Urinary bladder (tissue), 4 donors: ENCODE data around the gene SETSIP. TPM values are rescaled to one million over a fixed set of nuclear protein-coding genes. Genes with fewer than 3 reads are reported as not detected.
A peak's percentile ranks its signal among the peaks of the same experiment; 100 is the strongest.
"Not testable (repeated sequence)": the region's sequence is repeated elsewhere in the genome, so short reads cannot be mapped to it uniquely, and the experiment has no call there.

ENCODE experiments used
- DNase-seq: peaks from one replicate; pipeline ENCODE4 v3.0.0-alpha.2; 2015; ENCODE audit errors: extremely low spot score
- H3K27ac ChIP-seq: one replicate; pipeline ENCODE4 v1.5.1; 2013; ENCODE audit warnings: low read depth, mild to moderate bottlenecking, moderate library complexity
- H3K36me3 ChIP-seq: one replicate; pipeline ENCODE4 v1.6.1; 2013; ENCODE audit warnings: mild to moderate bottlenecking, moderate library complexity; ENCODE audit not compliant: insufficient read depth
- H3K4me1 ChIP-seq: one replicate; pipeline ENCODE4 v1.6.1; 2013; ENCODE audit warnings: mild to moderate bottlenecking, moderate library complexity; ENCODE audit not compliant: insufficient read depth
- H3K4me3 ChIP-seq: one replicate; pipeline ENCODE4 v1.5.1; 2013; ENCODE audit warnings: low read depth, low read length
- WGBS: extraction: QIAGEN DNeasy Blood & Tissue Kit; methylation state at CpG from one replicate; pipeline ENCODE4 v1.1.7; 2013; 5-methylcytosine and 5-hydroxymethylcytosine counted together
- polyA plus RNA-seq: library from polyadenylated mRNA; stranded (reverse); fragments of 200-250 nt; gene quantifications from one replicate; pipeline ENCODE4 v1.2.3, GENCODE V29; 2013
- total RNA-seq: library from RNA; depleted of rRNA; stranded (reverse); fragments of >200 nt; gene quantifications from one replicate; pipeline ENCODE4 v1.2.3, GENCODE V29; 2014
- donor health status: healthy with polysubstance abuse.
- donor health status: healthy.

SETSIP gene
- total and polyA plus RNA-seq, 2 donors, result not detected

GRCh38 chr1:92037400-92037799, 37.8 kb downstream of the SETSIP start:
- Histone ChIP-seq H3K4me1 (no peaks in the 10 kb centered on the region), H3K36me3 (no peaks in the 10 kb centered on the region), H3K27ac (no peak overlapping the region), H3K4me3 (no peak overlapping the region)
- 67% methylated on average over 6 of the region's 6 CpGs for WGBS
- DNase-seq, result no peak

- no peaks in the 10 kb centered on the region for H3K4me1 ChIP-seq
- 80% methylated on average over 6 of the region's 6 CpGs for WGBS
- H3K4me3 ChIP-seq, result no peak overlapping the region
- no peak overlapping the region for H3K27ac ChIP-seq
- no peaks in the 10 kb centered on the region for H3K36me3 ChIP-seq
- DNase-seq, result no peak
Measured at GRCh38 chr1:92031281-92032110, 43.7 kb downstream of the SETSIP start.

- no peak for DNase-seq
- Histone ChIP-seq H3K4me1 (no peaks in the 10 kb centered on the region), H3K36me3 (no peaks in the 10 kb centered on the region), H3K27ac (no peak overlapping the region), H3K4me3 (no peak overlapping the region)
- WGBS, result 51% methylated on average over 4 of the region's 4 CpGs
Measured at GRCh38 chr1:92030656-92031107, 44.5 kb downstream of the SETSIP start.

DNA sequence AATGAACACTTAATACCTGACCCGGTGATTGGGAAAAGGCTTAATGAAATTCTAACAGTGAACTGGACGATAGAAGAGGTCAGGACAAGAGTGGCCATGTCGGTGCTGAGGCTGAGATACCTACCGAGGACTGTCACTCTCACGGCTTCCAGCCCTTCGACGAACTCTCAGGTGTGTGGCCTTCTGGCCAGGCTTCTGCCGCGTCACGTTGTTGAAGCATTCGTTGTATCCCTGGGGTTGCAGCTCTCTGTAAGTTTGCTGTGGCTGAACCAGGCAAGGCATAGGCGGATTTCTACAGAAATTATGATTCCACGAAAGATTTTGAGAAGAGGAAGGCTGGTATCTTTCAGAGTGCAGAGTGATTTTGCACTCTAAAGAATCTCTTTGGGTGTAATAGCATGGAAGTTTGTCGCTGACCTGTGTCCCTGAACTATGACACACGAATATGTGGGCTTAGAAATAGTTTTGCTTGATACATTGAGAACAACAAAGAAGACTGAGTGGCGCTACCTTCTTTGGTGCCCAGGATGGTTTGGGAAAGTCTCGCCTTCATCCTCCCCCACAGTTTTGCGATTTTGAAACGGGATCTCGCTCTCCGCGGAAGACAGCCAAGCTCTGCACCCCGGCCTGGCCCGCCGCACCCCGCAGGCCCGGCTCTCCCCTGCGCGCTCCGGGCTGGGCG, 45.8 kb downstream of the SETSIP start:
- WGBS, result 40% methylated on average over 31 of the region's 31 CpGs
- H3K4me1 ChIP-seq, result no peaks in the 10 kb centered on the region
- no peaks in the 10 kb centered on the region for H3K36me3 ChIP-seq
- no peak overlapping the region for H3K27ac ChIP-seq
- peak overlapping the region; percentile 56 for H3K4me3 ChIP-seq
- DNase-seq, result no peak

DNA sequence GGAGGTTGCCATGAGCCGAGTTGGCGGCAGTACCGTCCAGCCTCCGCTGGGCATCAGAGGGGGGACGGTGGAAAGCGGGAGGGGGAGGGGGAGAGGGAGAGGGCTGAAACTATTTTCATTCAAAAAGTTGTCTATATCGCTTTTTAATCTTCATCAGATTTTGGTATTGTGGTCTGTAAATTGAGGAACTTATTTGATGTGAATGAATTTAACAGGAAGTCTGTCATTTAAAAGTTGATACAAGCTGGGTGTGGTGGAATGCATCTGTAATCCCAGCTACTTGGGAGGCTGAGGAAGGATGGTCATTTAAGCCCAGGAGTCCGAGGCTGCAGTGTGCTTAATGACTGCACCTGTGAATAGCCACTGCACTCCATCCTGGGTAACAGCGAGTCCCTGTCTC, 48.4 kb downstream of the SETSIP start:
- H3K36me3 ChIP-seq, result no peaks in the 10 kb centered on the region
- H3K4me3 ChIP-seq, result no peak overlapping the region
- H3K4me1 ChIP-seq, result no peaks in the 10 kb centered on the region
- H3K27ac ChIP-seq, result no peak overlapping the region
- WGBS, result 92% methylated on average over 9 of the region's 9 CpGs
- DNase-seq, result no peak

- not testable (repeated sequence) for DNase-seq, H3K4me3 ChIP-seq, H3K4me1 ChIP-seq, H3K36me3 ChIP-seq, H3K27ac ChIP-seq
- WGBS, result 96% methylated on average over 29 of the region's 29 CpGs
Measured at GRCh38 chr1:92026042-92026441, 49.2 kb downstream of the SETSIP start.

Other genes with a start within 250 kb of the SETSIP start
- 94.8 TPM for gene TGFBR3, start 189.3 kb downstream of the SETSIP start, total RNA-seq
- 131 TPM for gene TGFBR3, start 189.3 kb downstream of the SETSIP start, polyA plus RNA-seq
- gene BRDT, start 126.0 kb downstream of the SETSIP start, total RNA-seq, result not detected
- gene BRDT, start 126.0 kb downstream of the SETSIP start, polyA plus RNA-seq, result not detected
- gene EPHX4, start 45.4 kb downstream of the SETSIP start, total RNA-seq, result 0.69 TPM
- gene EPHX4, start 45.4 kb downstream of the SETSIP start, polyA plus RNA-seq, result 0.81 TPM
- 16.1 TPM for gene BTBD8, start 4.9 kb upstream of the SETSIP start, total RNA-seq
- 2.0 TPM for gene BTBD8, start 4.9 kb upstream of the SETSIP start, polyA plus RNA-seq
- gene C1orf146, start 142.5 kb upstream of the SETSIP start, total RNA-seq, result not detected
- not detected for gene C1orf146, start 142.5 kb upstream of the SETSIP start, polyA plus RNA-seq
- gene GLMN, start 223.6 kb upstream of the SETSIP start, total RNA-seq, result 31.0 TPM
- 5.7 TPM for gene GLMN, start 223.6 kb upstream of the SETSIP start, polyA plus RNA-seq
- 50.6 TPM for gene RPAP2, start 223.6 kb upstream of the SETSIP start, total RNA-seq
- gene RPAP2, start 223.6 kb upstream of the SETSIP start, polyA plus RNA-seq, result 8.3 TPM